Left lobe of liver (tissue), 2 donors: ENCODE measurements around the gene ENTPD6. TPM values are rescaled to one million over a fixed set of nuclear protein-coding genes. Genes with fewer than 3 reads are reported as not detected.
"Not testable (repeated sequence)": the region's sequence is repeated elsewhere in the genome, so short reads cannot be mapped to it uniquely, and the experiment has no call there.

Experiments used
- ATAC-seq: fragments of 200-7000 bp; cut with Tn5 transposase; one replicate; pipeline ENCODE4 v1.9.1; 2020; ENCODE audit warnings: mild to moderate bottlenecking, moderate library complexity
- DNase-seq: peaks from one replicate; pipeline ENCODE4 v3.0.0-alpha.2; 2020; ENCODE audit warnings: low spot score
- total RNA-seq: library from RNA; stranded (reverse); gene quantifications from one replicate; pipeline ENCODE4 v1.2.1, GENCODE V29; 2021
- donor health status: DM: no; HTN: no; CAD: no; lungs with moderate emphysema.
- donor health status: DM: no; HTN: yes; CAD: no.

Gene ENTPD6
- total RNA-seq, 1 donor from 2014 or later: 33.4 TPM

GRCh38 chr20:25253606-25254275 lies 58.2 kb downstream of the ENTPD6 start:
- ATAC-seq: no peak
- no peak for DNase-seq

- no peak for DNase-seq
Observed at GRCh38 chr20:25254571-25254970, 59.1 kb downstream of the ENTPD6 start.

GRCh38 chr20:25254986-25255680 lies 59.6 kb downstream of the ENTPD6 start:
- ATAC-seq: peak; percentile 90

More at GRCh38 chr20:25254571-25254970, 59.1 kb downstream of the ENTPD6 start:
- no peak for ATAC-seq

GRCh38 chr20:25256226-25256859 lies 60.8 kb downstream of the ENTPD6 start:
- DNase-seq (no peak), ATAC-seq (peak; percentile 77)

More at GRCh38 chr20:25254986-25255680, 59.6 kb downstream of the ENTPD6 start:
- peak; percentile 64 for DNase-seq

GRCh38 chr20:25257130-25257529 lies 61.6 kb downstream of the ENTPD6 start:
- no peak for DNase-seq
- ATAC-seq: no peak

GRCh38 chr20:25257756-25258475 lies 62.4 kb downstream of the ENTPD6 start:
- ATAC-seq (no peak), DNase-seq (no peak)

GRCh38 chr20:25258476-25258805 lies 62.9 kb downstream of the ENTPD6 start:
- no peak for ATAC-seq

GRCh38 chr20:25258828-25259227 lies 63.3 kb downstream of the ENTPD6 start:
- no peak for DNase-seq
- no peak for ATAC-seq

More at GRCh38 chr20:25258476-25258805, 62.9 kb downstream of the ENTPD6 start:
- no peak for DNase-seq

- ATAC-seq: no peak
- no peak for DNase-seq
Observed at GRCh38 chr20:25259358-25259757, 63.8 kb downstream of the ENTPD6 start.

- ATAC-seq (no peak), DNase-seq (no peak)
Observed at GRCh38 chr20:25259788-25260254, 64.3 kb downstream of the ENTPD6 start.

GRCh38 chr20:25260770-25261437 lies 65.4 kb downstream of the ENTPD6 start:
- not testable (repeated sequence) for ATAC-seq, DNase-seq

GRCh38 chr20:25269057-25269832 lies 73.7 kb downstream of the ENTPD6 start:
- no peak for ATAC-seq

GRCh38 chr20:25269833-25270170 lies 74.3 kb downstream of the ENTPD6 start:
- DNase-seq: no peak
- ATAC-seq: no peak

More at GRCh38 chr20:25269057-25269832, 73.7 kb downstream of the ENTPD6 start:
- peak; percentile 37 for DNase-seq

GRCh38 chr20:25270829-25271251 lies 75.3 kb downstream of the ENTPD6 start:
- DNase-seq (peak; percentile 23), ATAC-seq (no peak)

- no peak for ATAC-seq
- DNase-seq: no peak
Observed at GRCh38 chr20:25271486-25272222, 76.1 kb downstream of the ENTPD6 start.

- peak; percentile 24 for DNase-seq
Observed at GRCh38 chr20:25272223-25273000, 76.9 kb downstream of the ENTPD6 start.

GRCh38 chr20:25273046-25273445 lies 77.5 kb downstream of the ENTPD6 start:
- peak; percentile 18 for DNase-seq
- ATAC-seq: no peak

More at GRCh38 chr20:25272223-25273000, 76.9 kb downstream of the ENTPD6 start:
- ATAC-seq: no peak
